Measurements from ENCODE around the gene TCN1.
A peak's percentile ranks its signal among the peaks of the same experiment; 100 is the strongest.
"Not testable (repeated sequence)": the region's sequence is repeated elsewhere in the genome, so short reads cannot be mapped to it uniquely, and the experiment has no call there.

Gene TCN1

DNA sequence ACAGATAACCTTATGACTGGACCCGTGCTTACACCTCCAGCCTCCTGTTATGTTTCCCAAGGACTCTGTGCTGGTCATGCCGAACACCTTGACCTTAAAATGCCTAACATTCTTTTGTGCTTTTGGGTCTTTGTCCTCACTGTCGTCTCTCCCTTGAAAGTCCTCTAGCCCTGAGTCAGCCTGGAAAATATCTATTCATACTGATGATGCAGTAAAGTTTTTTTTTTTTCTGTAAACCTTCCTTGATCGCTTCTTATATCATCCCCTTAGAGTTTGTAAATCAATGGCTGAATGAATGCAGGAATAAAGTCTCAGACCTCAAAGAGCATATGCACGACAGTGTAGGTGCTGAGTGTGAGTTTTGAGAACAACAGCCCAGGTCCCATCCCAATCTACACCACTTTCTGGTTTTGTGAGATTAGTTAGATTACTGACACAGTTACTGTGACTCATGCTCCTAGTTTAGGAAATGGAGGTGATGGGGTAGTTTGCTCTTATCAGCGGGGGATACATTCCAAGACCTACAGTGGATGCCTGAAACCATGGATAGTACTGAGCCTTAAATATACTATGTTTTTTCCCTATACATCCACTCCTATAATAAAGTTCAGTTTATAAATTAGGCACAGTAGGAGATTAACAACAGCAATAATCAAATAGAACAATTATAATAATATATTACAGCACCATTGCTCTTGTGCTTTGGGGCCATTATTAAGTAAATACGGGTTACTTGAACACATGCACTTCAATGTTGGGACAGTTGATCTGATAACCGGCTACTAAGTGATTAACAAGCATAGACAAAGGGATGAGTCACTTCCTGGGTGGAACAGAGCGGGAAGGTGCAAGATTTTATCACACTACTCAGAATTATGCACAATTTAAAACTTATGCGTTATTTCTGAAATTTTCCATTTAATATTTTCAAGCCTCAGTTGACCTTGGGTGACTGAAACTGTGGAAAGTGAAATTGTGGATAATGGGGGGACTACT, 8.6 kb downstream of the TCN1 start:
- peak in 1 of 5 experiments; percentile 80 for DNase-seq

DNA sequence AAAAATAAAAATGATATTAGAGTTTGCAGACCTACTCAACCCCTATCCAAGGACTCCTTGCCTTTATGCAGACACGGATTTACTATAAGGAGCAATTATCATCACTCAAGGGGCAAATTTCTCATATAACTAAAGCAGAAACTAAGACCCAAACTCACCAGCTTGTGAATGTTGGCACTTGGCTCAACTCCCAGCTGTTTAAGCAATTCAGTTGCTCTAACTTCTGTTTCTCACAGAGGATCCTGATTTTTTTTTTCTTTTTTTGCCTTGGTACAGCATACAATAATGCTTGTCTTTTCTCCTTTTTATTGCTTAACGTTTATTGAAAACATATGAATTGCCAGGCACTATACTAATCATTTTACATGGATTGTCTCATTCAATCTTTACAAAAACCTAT, 11.4 kb downstream of the TCN1 start:
- no peak for DNase-seq

DNA sequence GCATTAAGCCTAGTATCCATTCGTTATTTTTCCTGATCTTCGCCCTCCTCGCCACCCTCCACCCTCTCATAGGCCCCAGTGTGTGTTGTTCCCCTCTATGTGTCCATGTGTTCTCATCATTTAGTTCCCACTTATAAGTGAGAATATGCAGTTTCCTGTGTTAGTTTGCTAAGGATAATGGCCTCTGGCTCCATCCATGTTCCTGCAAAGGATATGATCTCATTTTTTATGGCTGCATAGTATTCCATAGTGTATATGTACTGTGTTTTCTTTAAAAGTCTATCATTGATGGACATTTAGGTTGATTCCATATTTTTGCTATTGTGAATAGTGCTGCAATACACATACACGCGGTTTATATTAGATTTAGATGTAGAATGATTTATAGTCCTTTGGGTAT, 14.9 kb downstream of the TCN1 start:
- DNase-seq: not testable (repeated sequence)

DNA sequence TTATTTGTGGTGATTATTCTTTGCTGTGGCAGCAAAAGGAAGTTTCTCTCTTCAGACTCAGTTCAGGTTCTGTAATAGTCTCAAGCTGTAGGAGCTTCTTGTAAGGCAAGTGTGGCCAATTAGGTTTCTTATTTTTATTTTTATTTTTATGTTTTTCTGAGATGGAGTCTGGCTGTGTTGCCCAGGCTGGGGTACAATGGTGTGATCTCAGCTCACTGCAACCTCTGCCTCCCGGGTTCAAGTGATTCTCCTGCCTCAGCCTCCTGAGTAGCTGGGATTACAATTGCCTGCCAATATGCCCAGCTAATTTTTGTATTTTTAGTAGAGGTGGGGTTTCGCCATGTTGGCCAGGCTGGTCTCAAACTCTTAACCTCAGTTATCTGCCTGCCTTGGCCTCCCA, 16.7 kb downstream of the TCN1 start:
- not testable (repeated sequence) for DNase-seq

DNA sequence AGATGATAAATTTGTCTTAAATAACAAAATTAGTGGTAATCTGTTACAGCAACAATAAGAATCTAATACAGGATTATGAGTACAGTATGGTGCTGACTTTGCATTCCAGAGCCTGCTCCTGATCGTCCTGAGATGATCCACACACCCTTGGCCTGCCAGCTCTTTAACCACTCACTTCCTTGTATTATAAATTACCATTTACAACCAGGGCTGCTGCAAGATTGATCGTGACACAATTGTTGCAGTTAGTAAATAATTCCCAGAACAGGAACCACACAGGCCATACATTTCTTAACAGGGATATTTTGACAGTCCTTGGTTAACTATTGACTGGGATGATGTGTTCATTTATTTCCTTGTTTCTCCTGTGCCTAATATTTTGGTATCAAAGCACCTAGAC, 17.2 kb downstream of the TCN1 start:
- no peak for DNase-seq

DNA sequence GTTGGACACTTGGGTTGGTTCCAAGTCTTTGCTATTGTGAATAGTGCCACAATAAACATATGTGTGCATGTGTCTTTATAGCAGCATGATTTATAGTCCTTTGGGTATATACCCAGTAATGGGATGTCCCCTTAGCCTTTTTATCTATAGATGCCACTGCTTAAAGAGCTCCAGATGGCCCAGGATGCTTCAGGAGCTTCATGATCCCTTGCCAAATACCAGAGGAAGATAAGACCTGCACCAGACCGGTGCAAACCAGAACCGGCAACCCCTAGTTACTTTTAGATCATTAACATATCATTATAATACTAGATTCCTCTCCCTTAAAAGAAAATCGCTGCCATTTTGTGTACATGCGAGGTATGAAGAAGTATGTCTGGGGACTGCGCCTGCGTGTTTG, 17.8 kb downstream of the TCN1 start:
- not testable (repeated sequence) for DNase-seq

DNA sequence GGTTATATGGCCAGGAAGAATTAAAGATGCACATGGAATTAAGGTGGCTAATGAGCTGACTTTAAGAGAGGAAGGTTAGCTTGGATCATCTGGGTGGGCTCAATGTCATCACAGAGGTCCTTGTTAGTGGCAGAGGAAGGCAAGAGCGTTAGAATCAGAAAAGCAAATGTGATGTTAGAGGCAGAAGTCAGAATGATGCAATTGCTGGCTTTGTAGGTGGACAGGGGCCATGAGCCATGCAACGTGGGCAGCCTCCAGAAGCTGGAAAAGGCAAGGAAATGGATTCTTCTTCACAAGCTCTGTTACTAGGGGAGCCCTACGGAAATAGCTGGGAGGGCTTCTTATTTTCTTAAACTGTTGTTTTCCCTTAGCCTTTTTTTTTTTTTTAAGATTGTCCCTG, 18.7 kb downstream of the TCN1 start:
- no peak for DNase-seq

DNA sequence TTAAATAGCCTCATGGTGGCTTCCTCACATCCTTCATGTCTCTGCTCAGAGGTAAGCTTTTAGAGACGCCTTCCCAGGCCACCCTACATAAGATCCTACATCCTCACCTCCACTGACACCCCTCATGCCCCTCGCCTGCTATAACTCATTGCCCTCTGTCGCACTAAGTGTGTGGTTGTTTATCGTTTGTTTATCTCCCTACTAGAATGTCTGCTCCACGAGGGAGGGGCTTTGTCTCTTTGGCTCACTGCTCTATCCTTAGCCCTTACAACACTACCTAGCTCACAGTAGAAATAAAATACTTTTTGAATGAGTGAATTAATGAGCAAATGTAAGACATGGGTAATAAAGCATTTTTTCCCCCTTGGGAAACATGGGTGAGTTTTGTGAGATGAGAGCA, 19.7 kb downstream of the TCN1 start:
- no peak for DNase-seq

DNA sequence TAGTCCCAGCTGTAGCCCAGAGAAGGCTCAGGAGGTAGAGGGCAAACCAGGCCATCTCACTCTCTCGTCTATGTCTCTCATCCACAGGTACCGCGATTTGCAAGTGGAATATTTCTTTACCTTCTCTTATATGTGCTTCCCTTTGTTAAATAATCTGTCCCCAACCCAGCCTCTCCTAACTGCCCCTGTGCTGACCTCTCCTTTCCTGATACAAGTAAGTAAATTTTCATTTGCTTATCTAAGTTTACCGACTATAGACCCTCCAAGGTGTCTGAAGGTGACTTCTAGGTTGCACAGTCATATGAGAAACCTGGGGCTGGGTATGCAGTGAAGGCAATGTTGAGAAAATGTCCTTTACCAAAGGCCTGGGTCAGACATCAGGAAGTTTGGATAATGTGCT, 20.9 kb downstream of the TCN1 start, which contains the start of gene CBLIF:
Gene CBLIF (minus strand): TSS at position 101 of the 400 bp plus-strand sequence. CDS start 46 bp downstream, at position 55.
- no peak for DNase-seq

DNA sequence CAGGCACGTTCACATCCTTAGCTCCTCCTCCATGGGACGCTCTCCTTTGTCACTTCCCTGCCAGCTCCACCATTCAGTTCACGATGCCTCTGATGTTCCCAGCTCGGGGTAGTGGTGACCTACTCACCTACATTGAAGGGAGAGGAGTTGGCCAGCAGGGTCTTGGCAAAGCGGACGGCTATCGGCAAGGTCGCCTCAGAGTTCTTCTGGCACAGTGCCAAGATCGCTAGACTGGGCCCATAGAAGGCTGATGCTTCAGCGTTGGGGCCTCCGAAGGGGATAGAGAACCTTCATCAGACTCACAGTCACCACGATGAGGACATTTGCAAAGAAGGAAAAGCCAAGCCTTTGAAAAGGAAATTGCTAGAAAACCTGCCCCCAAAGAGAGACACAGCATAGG, 24.0 kb downstream of the TCN1 start:
- DNase-seq: no peak

DNA sequence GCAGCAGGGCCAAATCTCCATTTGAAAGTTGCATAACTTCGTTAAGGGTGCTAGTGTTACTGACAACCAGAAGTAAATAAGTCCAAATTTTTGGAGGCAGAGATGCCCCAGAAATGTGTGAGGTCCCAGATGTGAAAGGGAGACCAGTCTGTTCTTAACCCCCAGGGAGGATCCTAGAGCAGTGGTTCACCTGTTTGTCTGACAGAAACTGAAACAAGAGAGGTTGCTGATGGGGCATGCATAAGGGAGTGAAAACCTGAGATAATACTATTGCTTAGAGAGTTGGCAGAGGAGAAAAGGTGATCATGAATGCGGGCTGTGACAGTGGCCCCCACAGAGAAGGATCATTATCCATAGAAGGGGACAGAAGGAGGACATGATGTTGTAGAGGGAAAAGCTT, 24.8 kb downstream of the TCN1 start:
- DNase-seq: no peak

DNA sequence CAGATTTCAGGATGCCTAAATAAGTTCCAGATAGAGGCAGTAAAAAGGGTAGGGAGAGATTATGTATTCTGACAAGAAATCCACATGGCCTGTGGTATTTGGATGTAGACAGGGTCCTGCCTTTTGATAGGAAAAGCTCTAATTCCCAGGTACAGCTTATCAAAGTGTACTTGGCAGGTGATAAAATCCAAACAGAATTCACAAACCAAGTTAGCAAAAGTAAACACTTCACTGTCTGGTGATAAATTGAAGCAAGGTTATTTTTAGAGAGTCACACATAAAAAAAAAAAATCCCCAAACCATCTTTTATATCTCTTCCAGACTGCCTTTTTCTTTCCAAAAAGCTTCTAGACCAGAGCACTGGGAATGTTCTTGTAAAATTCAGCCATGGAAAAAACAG, 26.7 kb downstream of the TCN1 start:
- no peak for DNase-seq

DNA sequence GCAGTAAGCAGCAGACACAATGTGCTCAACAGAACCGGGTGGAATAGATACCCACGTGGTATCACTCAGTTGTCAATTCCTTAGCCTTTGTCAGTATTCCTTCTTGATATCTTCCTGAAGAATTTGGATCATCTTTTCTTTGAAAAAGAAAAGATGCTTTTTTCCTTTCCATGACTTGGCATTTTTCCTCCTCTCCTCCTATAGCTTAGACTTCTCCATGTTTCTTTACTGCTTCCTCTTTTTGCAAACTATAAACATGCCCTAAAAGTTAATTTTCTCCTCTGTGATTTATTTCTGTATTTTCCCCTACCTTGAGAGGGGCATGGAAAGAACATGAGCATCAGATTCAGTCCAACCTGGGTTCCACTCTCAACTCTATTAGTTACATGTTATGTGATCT, 32.7 kb downstream of the TCN1 start:
- DNase-seq: no peak

DNA sequence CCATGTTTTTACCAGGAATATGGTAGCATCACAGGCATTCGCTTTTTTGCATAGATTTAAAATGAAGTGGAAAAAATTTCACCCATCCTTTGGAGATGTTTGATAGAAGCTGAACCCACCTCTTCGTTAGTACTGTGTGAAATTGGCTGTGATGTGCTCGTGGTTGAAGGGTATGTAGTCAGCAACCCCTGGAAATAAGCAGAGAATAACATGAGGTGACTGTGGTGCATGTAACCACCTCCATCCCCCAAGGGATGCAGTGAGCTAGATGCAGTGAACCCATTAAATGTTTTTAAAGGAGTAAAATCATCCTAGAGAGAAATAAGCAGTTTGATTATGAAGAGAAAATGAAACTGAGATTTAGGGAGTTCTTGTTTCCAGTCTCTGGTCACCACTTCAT, 36.9 kb downstream of the TCN1 start:
- no peak for DNase-seq

DNA sequence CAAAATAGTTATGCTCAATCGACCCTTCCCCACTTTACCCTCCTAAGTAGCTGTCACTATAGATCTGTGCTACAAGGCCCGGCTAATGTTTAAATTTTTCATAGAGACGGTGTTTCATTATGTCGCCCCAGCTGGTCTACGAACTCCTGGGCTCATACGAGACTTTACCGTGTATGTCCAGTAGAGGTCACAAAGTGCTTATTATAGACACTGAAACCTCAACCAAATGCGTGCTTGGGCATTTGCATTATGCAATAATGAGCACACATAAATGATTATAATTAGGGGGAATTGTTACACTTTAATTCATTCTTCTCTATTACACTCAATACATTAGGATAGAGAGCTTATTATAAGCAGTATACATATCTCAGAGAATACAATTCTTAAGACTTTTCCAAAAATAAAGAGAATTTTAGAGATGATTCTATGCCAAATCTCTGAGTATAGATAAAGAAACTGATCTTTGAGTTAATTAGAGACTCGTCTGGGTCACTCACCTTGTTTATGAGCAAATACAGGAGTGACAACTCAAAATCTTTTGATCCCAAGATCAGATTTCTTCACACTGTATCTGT, 43.2 kb downstream of the TCN1 start:
- peak in 1 of 5 experiments; percentile 61 for DNase-seq

DNA sequence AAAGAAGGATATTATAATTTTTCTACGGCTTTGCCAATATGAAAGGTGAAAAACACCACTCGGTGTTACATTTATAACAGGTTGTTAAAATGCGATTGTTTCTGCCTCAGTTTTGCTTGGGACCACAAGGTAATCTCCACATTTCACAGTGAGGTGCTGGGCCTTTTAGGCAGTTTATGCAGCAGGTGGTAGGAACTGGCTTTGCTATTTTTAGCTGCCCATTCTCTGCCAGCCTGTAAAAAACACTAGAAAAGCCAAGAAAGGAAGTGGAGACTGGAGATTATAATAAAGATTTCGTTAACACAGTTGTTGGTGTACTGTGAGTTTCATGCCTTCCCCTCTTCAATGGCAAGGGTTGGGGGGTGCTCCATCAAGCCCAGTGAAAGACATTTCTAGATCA, 47.7 kb downstream of the TCN1 start:
- peak in 1 of 5 experiments; percentile 61 for DNase-seq

DNA sequence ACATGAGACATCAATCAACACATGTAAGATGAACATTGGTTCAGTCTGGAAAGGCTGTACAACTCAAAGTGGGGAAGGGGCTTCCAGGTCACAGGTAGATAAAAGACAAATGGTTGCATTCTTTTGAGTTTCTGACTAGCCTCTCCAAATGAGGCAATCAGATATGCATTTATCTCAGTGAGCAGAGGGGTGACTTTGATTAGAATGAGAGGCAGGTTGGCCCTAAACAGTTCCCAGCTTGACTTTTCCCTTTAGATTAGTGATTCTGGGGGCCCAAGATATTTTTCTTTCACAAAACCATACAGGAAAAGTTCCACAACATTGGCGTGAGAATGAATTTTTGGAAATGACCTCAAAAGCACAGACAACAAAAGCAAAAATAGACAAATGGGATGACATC, 49.9 kb downstream of the TCN1 start:
- DNase-seq: not testable (repeated sequence)

DNA sequence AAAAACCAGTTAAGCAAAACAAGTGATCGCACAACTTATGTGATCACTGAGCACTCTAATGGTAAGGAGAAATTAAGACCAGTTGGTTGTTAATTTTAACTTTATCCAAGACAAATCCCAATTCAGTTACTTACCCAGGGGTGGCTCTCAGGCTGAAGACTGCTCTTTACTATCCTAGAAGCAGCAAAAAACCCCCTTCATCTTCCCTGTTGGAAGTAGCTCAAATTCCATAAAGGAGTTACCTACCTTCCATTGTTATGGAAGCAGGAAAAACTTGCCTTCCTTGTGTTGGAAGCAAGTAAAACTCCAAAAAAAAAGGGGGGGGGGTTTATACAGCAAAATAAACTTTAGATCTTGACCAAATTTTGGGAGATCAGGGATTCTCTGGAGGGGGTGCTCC, 50.5 kb downstream of the TCN1 start:
- DNase-seq: no peak

DNA sequence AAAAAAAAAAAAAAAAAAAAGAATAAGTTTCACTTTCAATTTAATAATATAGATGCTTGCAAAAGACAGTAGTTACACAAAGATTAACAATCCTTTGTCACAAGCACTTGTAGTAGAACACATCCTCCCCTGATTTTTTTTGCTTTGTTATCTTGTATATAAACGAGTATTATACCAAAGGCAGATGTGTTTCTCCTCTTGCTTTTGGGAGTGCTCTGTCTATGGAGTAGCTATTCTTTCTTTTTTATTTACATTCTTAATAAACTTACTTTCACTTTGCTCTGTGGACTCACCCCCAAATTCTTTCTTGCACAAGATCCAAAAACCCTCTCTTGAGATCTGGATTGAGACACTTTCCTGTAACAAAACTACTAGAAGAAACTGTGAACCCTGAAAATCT, 52.3 kb downstream of the TCN1 start:
- no peak for DNase-seq

DNA sequence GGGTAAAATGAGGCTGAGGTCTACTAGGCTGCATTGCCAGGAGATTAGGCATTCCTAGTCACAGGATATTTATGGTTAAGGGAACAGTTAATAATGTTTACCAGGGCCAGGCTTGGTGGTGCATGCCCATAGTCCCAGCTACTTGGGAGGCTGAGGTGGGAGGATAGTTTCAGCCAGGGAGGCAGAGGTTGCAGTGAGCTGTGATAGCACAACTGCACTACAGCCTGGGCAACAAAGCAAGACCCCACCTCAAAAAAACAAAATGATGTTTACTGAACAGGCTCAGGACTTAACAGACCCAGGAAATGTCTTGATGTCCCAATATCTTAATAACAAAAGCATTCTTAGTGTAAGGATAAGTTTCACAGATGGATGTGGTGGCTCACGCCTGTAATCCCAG, 52.9 kb downstream of the TCN1 start:
- DNase-seq: no peak

DNA sequence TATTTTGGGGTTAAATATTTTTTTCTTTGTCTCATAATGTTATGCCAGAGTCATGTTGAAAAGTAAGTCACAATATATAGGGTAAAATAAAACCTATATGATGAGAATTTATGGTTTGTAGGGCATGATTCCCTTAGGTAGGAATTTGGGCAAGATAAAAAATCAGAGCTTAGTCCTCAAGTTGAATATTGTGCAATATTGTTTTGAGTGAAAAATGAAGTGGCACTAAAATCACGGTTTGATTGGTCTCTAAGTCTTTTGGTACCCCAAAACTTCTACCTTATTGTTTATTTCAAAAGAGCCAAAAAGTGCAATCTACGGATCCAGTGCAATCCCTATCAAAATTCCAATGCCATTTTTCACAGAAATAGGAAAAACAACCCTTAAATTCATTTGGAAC, 54.1 kb downstream of the TCN1 start:
- no peak for DNase-seq

DNA sequence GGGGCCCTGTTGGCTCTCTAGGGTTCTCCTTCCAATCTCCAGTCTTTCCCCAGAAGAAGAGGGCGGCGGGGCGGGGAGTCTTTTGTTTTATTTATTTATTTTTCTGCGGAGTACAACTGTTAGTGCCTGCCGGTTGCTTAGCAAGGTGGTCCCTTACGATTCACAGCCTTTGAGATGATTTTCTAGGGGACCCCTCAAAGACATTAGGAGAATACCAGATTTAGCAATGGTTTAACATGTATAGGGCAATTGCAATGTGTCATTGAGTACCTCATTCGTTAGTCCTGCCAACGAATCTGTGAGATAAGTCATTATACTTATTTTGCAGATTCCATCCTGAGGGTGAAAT, 55.4 kb downstream of the TCN1 start:
- no peak for DNase-seq

DNA sequence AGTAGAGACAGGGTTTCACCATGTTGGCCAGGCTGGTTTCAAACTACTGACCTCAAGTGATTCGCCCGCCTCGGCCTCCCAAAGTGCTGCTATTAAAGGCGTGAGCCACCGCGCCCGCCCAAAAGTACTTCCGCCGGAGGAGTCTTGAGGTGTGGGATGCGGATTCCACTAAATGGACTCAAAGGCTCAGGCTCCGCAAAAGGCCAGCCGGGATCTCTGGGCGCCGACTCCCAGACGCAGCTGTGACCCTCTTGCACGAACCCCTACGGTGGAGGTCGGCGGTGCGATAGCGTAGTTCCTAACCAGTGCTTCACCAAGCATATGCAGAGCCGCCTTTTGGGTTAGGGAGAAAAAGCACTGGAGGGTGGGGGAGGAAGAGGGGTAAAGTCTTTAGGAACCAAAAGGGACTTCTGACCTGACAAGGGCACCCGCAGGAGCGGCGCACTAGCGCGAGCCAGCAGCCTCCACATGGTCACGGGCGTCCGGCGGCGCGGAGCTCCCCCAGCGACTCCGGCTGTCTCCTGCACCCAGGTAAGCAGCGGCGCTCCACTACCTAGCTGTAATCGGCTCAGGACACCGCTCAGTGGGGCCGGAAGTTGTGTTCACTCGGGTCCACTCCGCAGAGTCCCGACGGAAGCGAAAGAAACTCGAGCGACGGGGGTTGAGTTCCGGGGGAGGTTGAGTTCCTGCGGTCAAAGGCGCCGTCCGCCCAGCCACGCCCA, 55.9 kb downstream of the TCN1 start, which contains the start of gene MRPL16:
Gene MRPL16 (minus strand): TSS at position 590 of the 722 bp plus-strand sequence. CDS start 120 bp downstream, at position 470.
- peak; percentile 68 to 94 (median 83) for DNase-seq
